ENCODE data around the gene ARHGAP26.

GRCh38 chr5:143130613-143131305 is 360.6 kb downstream of the ARHGAP26 start:
- no peak for TF ChIP-seq CTCF (IDR thresholded peaks at IDR 0.05)
- TF ChIP-seq POLR2A (IDR thresholded peaks at IDR 0.05): no peak
